Astrocyte (in vitro differentiated cells and primary cell): ENCODE data around the gene ASIC3. TPM values are rescaled to one million over a fixed set of nuclear protein-coding genes. Genes with fewer than 3 reads are reported as not detected.

Experiments used
- DNase-seq: peaks from one replicate; pipeline ENCODE4 v3.0.0-alpha.2; 2010; ENCODE audit warnings: low read depth
- FAIRE-seq: peaks from 2 replicates; lab custom pipeline; 2011; peaks lifted over from hg19 to GRCh38; lab: Jason Lieb, UNC
- H2AFZ ChIP-seq: 2 replicates; pipeline ENCODE4 v1.6.0; 2012; ENCODE audit warnings: low read depth, low read length, inconsistent platforms
- H3K27ac ChIP-seq: 2 replicates; pipeline ENCODE4 v1.5.1; 2011; ENCODE audit warnings: low read depth, low read length, inconsistent platforms
- H3K27me3 ChIP-seq: 2 replicates; pipeline ENCODE4 v1.6.0; 2011; ENCODE audit warnings: low read length, inconsistent platforms; ENCODE audit not compliant: insufficient read depth
- H3K36me3 ChIP-seq: 2 replicates; pipeline ENCODE4 v1.5.1; 2011; ENCODE audit warnings: low read length, inconsistent platforms; ENCODE audit not compliant: insufficient read depth
- H3K4me1 ChIP-seq: 2 replicates; pipeline ENCODE4 v1.5.1; 2011; ENCODE audit warnings: low read length, inconsistent platforms; ENCODE audit not compliant: insufficient read depth
- H3K4me2 ChIP-seq: 2 replicates; pipeline ENCODE4 v1.6.0; 2012; ENCODE audit warnings: low read length, inconsistent platforms
- H3K4me3 ChIP-seq: 2 replicates; pipeline ENCODE4 v1.5.1; 2011; ENCODE audit warnings: low read depth, mild to moderate bottlenecking, low read length, inconsistent platforms; ENCODE audit not compliant: insufficient read depth
- H3K79me2 ChIP-seq: 2 replicates; pipeline ENCODE4 v1.6.0; 2012; ENCODE audit warnings: mild to moderate bottlenecking, low read length, inconsistent platforms; ENCODE audit not compliant: insufficient read depth
- H3K9ac ChIP-seq: 2 replicates; pipeline ENCODE4 v1.6.0; 2012; ENCODE audit warnings: mild to moderate bottlenecking, low read length, inconsistent platforms
- H3K9me3 ChIP-seq: 2 replicates; pipeline ENCODE4 v1.5.1; 2012; ENCODE audit warnings: low read depth, mild to moderate bottlenecking, low read length, inconsistent platforms; ENCODE audit not compliant: insufficient read depth
- H4K20me1 ChIP-seq: 2 replicates; pipeline ENCODE4 v1.6.0; 2012; ENCODE audit warnings: low read length, inconsistent platforms; ENCODE audit not compliant: insufficient read depth
- H3K27ac Mint-ChIP-seq: one replicate; pipeline ENCODE4 v1.8.0; 2021; ENCODE audit warnings: mild to moderate bottlenecking, mixed read lengths; ENCODE audit not compliant: unreplicated experiment
- H3K27me3 Mint-ChIP-seq: one replicate; pipeline ENCODE4 v1.8.0; 2021; ENCODE audit warnings: low read depth, mixed read lengths; ENCODE audit not compliant: unreplicated experiment
- H3K36me3 Mint-ChIP-seq: one replicate; pipeline ENCODE4 v1.8.0; 2021; ENCODE audit warnings: low read depth, mixed read lengths; ENCODE audit not compliant: unreplicated experiment
- H3K4me1 Mint-ChIP-seq: one replicate; pipeline ENCODE4 v1.8.0; 2021; ENCODE audit warnings: low read depth, mixed read lengths; ENCODE audit not compliant: unreplicated experiment
- H3K4me3 Mint-ChIP-seq: one replicate; pipeline ENCODE4 v1.8.0; 2021; ENCODE audit warnings: mild to moderate bottlenecking, moderate library complexity, mixed read lengths; ENCODE audit not compliant: unreplicated experiment
- H3K9me3 Mint-ChIP-seq: one replicate; pipeline ENCODE4 v1.8.0; 2021; ENCODE audit warnings: mild to moderate bottlenecking, mixed read lengths; ENCODE audit not compliant: unreplicated experiment
- EZH2 ChIP-seq: IDR thresholded peaks from 2 replicates; pipeline ENCODE4 v1.6.1; 2012; ENCODE audit warnings: mild to moderate bottlenecking, low read length, inconsistent platforms; ENCODE audit not compliant: insufficient read depth
- total RNA-seq: library from RNA; stranded (reverse); gene quantifications from 2 replicates; pipeline ENCODE4 v1.2.1, GENCODE V29; 2021
- TF ChIP-seq, protein P1 (sequence below): IDR thresholded peaks from 2 replicates; pipeline ENCODE4 v1.5.1; 2011; ENCODE audit warnings: low read depth, mild to moderate bottlenecking, inconsistent platforms, low read length, moderate library complexity; ENCODE audit not compliant: insufficient read depth

The ASIC3 gene
- total RNA-seq, 1 donor from 2014 or later, result 3.9 TPM

GRCh38 chr7:151071032-151071866 lies 22.9 kb downstream of the ASIC3 start:
- Mint-ChIP-seq H3K36me3 (peaks cover 17% of the 10 kb centered on the region), H3K27ac (no peak overlapping the region)
- H3K36me3 ChIP-seq, result peaks cover 36% of the 10 kb centered on the region

DNA sequence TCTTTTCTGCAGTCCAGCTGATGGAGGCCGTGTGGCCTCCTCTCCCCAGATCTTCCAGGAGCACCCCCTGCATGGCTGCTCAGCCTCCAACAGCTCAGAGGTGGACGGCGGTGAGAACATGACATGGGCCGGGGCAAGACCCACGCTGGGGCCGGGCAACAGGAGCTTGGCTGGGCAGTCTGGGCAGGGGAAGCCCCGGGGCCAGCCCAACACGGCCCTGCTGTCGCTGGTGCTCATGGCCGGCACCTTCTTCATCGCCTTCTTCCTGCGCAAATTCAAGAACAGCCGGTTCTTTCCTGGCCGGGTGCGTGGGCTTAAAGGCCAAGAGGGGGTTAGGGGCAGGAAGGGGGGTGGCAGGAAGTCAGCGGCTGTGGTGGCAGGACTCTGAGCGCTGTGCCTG lies 25.7 kb downstream of the ASIC3 start:
- no peak overlapping the region for H3K27ac Mint-ChIP-seq
- FAIRE-seq (no peak), DNase-seq (no peak)
- Histone ChIP-seq H3K9me3 (no peaks in the 10 kb centered on the region), H3K4me2 (no peak overlapping the region), H3K4me3 (no peak overlapping the region), H3K27me3 (no peaks in the 10 kb centered on the region), H4K20me1 (peaks cover 59% of the 10 kb centered on the region), H3K4me1 (peaks cover 5% of the 10 kb centered on the region), H3K79me2 (peaks cover 19% of the 10 kb centered on the region), H3K36me3 (peaks cover 26% of the 10 kb centered on the region), H2AFZ (no peak overlapping the region), H3K9ac (no peak overlapping the region), H3K27ac (no peak overlapping the region)
- peaks cover 7% of the 10 kb centered on the region for H3K4me1 Mint-ChIP-seq
- peaks cover 14% of the 10 kb centered on the region for H3K36me3 Mint-ChIP-seq
- no peaks in the 10 kb centered on the region for H3K9me3 Mint-ChIP-seq
- TF ChIP-seq, protein P1, sequence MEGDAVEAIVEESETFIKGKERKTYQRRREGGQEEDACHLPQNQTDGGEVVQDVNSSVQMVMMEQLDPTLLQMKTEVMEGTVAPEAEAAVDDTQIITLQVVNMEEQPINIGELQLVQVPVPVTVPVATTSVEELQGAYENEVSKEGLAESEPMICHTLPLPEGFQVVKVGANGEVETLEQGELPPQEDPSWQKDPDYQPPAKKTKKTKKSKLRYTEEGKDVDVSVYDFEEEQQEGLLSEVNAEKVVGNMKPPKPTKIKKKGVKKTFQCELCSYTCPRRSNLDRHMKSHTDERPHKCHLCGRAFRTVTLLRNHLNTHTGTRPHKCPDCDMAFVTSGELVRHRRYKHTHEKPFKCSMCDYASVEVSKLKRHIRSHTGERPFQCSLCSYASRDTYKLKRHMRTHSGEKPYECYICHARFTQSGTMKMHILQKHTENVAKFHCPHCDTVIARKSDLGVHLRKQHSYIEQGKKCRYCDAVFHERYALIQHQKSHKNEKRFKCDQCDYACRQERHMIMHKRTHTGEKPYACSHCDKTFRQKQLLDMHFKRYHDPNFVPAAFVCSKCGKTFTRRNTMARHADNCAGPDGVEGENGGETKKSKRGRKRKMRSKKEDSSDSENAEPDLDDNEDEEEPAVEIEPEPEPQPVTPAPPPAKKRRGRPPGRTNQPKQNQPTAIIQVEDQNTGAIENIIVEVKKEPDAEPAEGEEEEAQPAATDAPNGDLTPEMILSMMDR, result no peak
- no peak for TF ChIP-seq EZH2
- H3K27me3 Mint-ChIP-seq, result no peaks in the 10 kb centered on the region
- no peak overlapping the region for H3K4me3 Mint-ChIP-seq

More at GRCh38 chr7:151071032-151071866, 22.9 kb downstream of the ASIC3 start:
- H3K27ac ChIP-seq, result no peak overlapping the region
- Mint-ChIP-seq H3K9me3 (no peaks in the 10 kb centered on the region), H3K4me3 (no peak overlapping the region), H3K27me3 (no peaks in the 10 kb centered on the region), H3K4me1 (peaks cover 7% of the 10 kb centered on the region)
- H3K4me1 ChIP-seq, result no peaks in the 10 kb centered on the region
- H3K4me2 ChIP-seq, result no peak overlapping the region
- no peak for DNase-seq
- H2AFZ ChIP-seq, result no peak overlapping the region
- no peak overlapping the region for H3K9ac ChIP-seq
- H4K20me1 ChIP-seq, result peaks cover 45% of the 10 kb centered on the region
- no peak overlapping the region for H3K4me3 ChIP-seq
- H3K27me3 ChIP-seq, result no peaks in the 10 kb centered on the region
- no peaks in the 10 kb centered on the region for H3K9me3 ChIP-seq
- H3K79me2 ChIP-seq, result peaks cover 4% of the 10 kb centered on the region
- TF ChIP-seq, protein P1, result no peak
- TF ChIP-seq EZH2, result no peak
- FAIRE-seq, result no peak
